HepG2 (cell line): Measurements from ENCODE around the gene PITX3. TPM values are rescaled to one million over a fixed set of nuclear protein-coding genes. Genes with fewer than 3 reads are reported as not detected.
A peak's percentile ranks its signal among the peaks of the same experiment; 100 is the strongest.

Experiments used
- ATAC-seq: fragments of 200-7000 bp; cut with Tn5 transposase; 3 replicates; pipeline ENCODE4 v1.9.1; 2020; ENCODE audit warnings: mild to moderate bottlenecking, moderate library complexity
- BruUV-seq: library from RNA; stranded (reverse); fragments of 400-500 nt; replicated peaks from 2 replicates; lab custom pipeline; 2021; lab: Mats Ljungman, UMichigan
- CTCF ChIA-PET: fragments of 300-600 bp; formaldehyde crosslinking; extraction: SDS; loops from one replicate; lab custom pipeline; 2021; ENCODE audit warnings: low total read pairs, inconsistent platforms, low intra/inter-chr PET ratio; lab: Yijun Ruan, JAX
- POLR2A ChIA-PET: fragments of 350-600 bp; sonication (Branson Sonifier 250); formaldehyde crosslinking; loops from one replicate; lab custom pipeline; 2020; ENCODE audit warnings: antibody characterized with exemption, inconsistent platforms; lab: Yijun Ruan, JAX
- DNase-seq: peaks from one replicate; pipeline ENCODE4 v3.0.0-alpha.2; 2015; ENCODE audit warnings: low spot score
- FAIRE-seq: peaks from 3 replicates; lab custom pipeline; 2011; peaks lifted over from hg19 to GRCh38; lab: Jason Lieb, UNC
- H2AFZ ChIP-seq: one replicate; pipeline ENCODE4 v1.6.1; 2011; ENCODE audit warnings: low read length, inconsistent platforms
- H3K27ac ChIP-seq: fragments of 300-600 bp; 3 replicates; pipeline ENCODE4 v1.8.0; 2011; ENCODE audit warnings: mixed run types, mild to moderate bottlenecking, mixed read lengths, low read length, inconsistent platforms; ENCODE audit not compliant: insufficient read depth; ENCODE audit errors: extremely low read length
- H3K27me3 ChIP-seq, 2 experiments: fragments of 200-600 bp in 1 of 2; 2 replicates in 1 of 2; 3 replicates in 1 of 2; pipeline versions ENCODE4 v1.6.0 to v1.8.0; 2011; ENCODE audit warnings: low read length in 2 of 2, mild to moderate bottlenecking in 2 of 2, moderate library complexity in 2 of 2, inconsistent platforms in 1 of 2; ENCODE audit not compliant: insufficient read depth in 2 of 2, control insufficient read depth in 1 of 2
- H3K36me3 ChIP-seq, 2 experiments: fragments of 200-600 bp in 1 of 2; replicated peaks in 1 of 2; 2 replicates in 1 of 2; 3 replicates in 1 of 2; pipeline versions ENCODE4 v1.5.1 to v1.8.0; 2011; ENCODE audit warnings: low read length in 2 of 2, inconsistent platforms in 1 of 2; ENCODE audit not compliant: insufficient read depth in 2 of 2, control insufficient read depth in 1 of 2
- H3K4me1 ChIP-seq: 2 replicates; pipeline ENCODE4 v1.5.1; 2012; ENCODE audit warnings: low read length, inconsistent platforms; ENCODE audit not compliant: insufficient read depth
- H3K4me2 ChIP-seq: 2 replicates; pipeline ENCODE4 v1.6.0; 2011; ENCODE audit warnings: low read depth, low read length, inconsistent platforms
- H3K4me3 ChIP-seq, 3 experiments: fragments of 200-600 bp in 1 of 3; sonication (generic), shearing (Covaris generic) in 1 of 3; replicated peaks in 1 of 3; 2 replicates each; pipeline ENCODE4 v1.5.1; 2011 to 2016; ENCODE audit warnings: low read length in 3 of 3, inconsistent platforms in 2 of 3, low read depth in 2 of 3, mild to moderate bottlenecking in 2 of 3, control low read depth in 1 of 3, mixed read lengths in 1 of 3; ENCODE audit not compliant: insufficient read depth in 1 of 3
- H3K79me2 ChIP-seq: one replicate; pipeline ENCODE4 v1.6.1; 2011; ENCODE audit warnings: low read length, inconsistent platforms; ENCODE audit not compliant: insufficient read depth
- H3K9ac ChIP-seq: 2 replicates; pipeline ENCODE4 v1.6.0; 2011; ENCODE audit warnings: mild to moderate bottlenecking, low read depth, low read length, inconsistent platforms; ENCODE audit not compliant: insufficient read depth
- H3K9me3 ChIP-seq: 2 replicates; pipeline ENCODE4 v1.5.1; 2012; ENCODE audit warnings: mild to moderate bottlenecking, low read length
- H4K20me1 ChIP-seq: 2 replicates; pipeline ENCODE4 v1.6.0; 2011; ENCODE audit warnings: inconsistent platforms, mild to moderate bottlenecking, low read length, moderate library complexity; ENCODE audit not compliant: insufficient read depth
- CEBPB ChIP-seq: IDR thresholded peaks from 2 replicates; pipeline ENCODE4 v1.6.1; 2011; ENCODE audit warnings: low read depth, low read length, improper control_type of control experiment, borderline replicate concordance
- FOXA3 ChIP-seq: IDR thresholded peaks from 2 replicates; pipeline ENCODE4 v1.6.1; 2016; ENCODE audit warnings: missing genetic modification reagents, missing compliant biosample characterization
- HDAC2 ChIP-seq: sonication (generic); formaldehyde crosslinking; IDR thresholded peaks from 2 replicates; pipeline ENCODE4 v1.4.0; 2020; ENCODE audit warnings: missing genetic modification reagents
- ZNF616 ChIP-seq: sonication (generic); formaldehyde crosslinking; IDR thresholded peaks from 2 replicates; pipeline ENCODE4 v1.5.0; 2020; ENCODE audit warnings: low read depth, mild to moderate bottlenecking, missing genetic modification reagents
- ZNF850 ChIP-seq: sonication (generic); formaldehyde crosslinking; conservative IDR thresholded peaks from 2 replicates; pipeline ENCODE4 v1.9.0; 2021; ENCODE audit warnings: mild to moderate bottlenecking, missing genetic modification reagents
- WGBS: methylation state at CpG from one replicate; pipeline ENCODE4 v1.1.6; 2017; ENCODE audit warnings: low lambda C conversion rate; 5-methylcytosine and 5-hydroxymethylcytosine counted together
- in situ Hi-C: cut with HindIII; loops from 2 replicates; pipeline ENCODE4 v1.10.0; 2017; ENCODE audit warnings: low pct_unique_long_range_greater_than_20kb; ENCODE audit not compliant: extremely low pct_ligation_motif_present
- intact Hi-C: fragments of 100-400 bp; cut with micrococcal nuclease; formaldehyde crosslinking; loops from one replicate; pipeline ENCODE4 v1.10.0; 2022; ENCODE audit not compliant: unreplicated experiment
- polyA plus RNA-seq, 8 experiments: library from polyadenylated mRNA; depleted of rRNA in 3 of 8; stranded (reverse) in 7 of 8; unstranded in 1 of 8; fragments of >200 nt; fragmentation: Illumina TruSeq in 4 of 8; extraction: Trizol in 4 of 8; gene quantifications; 2 replicates each; pipeline versions ENCODE4 v1.2.1 to v1.2.3, GENCODE V29; 2011 to 2016; ENCODE audit warnings: low read depth in 4 of 8, missing spikeins in 1 of 8, mixed read lengths in 1 of 8; ENCODE audit not compliant: insufficient read depth in 1 of 8
- total RNA-seq, 5 experiments: library from RNA; depleted of rRNA; stranded (reverse); fragments of >200 nt; fragmentation: Illumina TruSeq; extraction: Trizol; gene quantifications; 2 replicates each; pipeline ENCODE4 v1.2.3, GENCODE V29; 2016; ENCODE audit warnings: low read depth in 1 of 5

The PITX3 gene
- total and polyA plus RNA-seq, 2 of the 13 experiments (the other 11 are each of a cell fraction or from before 2014, with no cell fraction given) = not detected

GRCh38 chr10:102200751-102201640, 40.3 kb downstream of the PITX3 start:
- 67% methylated on average over 11 of the region's 34 CpGs for WGBS
- Histone ChIP-seq H3K4me3 (no peak overlapping the region), H3K27ac (no peak overlapping the region), H3K4me1 (0 out of 2 replicates have a peak, but pooled peaks cover 4% of the 10 kb centered on the region), H3K9me3 (no peaks in the 10 kb centered on the region), H3K4me2 (no peak overlapping the region), H2AFZ (no peak overlapping the region), H4K20me1 (no peaks in the 10 kb centered on the region), H3K79me2 (no peaks in the 10 kb centered on the region), H3K36me3 (no peaks in the 10 kb centered on the region), H3K27me3 (no peaks in the 10 kb centered on the region; a peak in 2 of 5 replicates), H3K9ac (no peak overlapping the region)
- FAIRE-seq (no peak), ATAC-seq (no peak), DNase-seq (no peak)
- in situ Hi-C loops = no loop called here
- ChIA-PET POLR2A (no interaction called here), CTCF (no interaction called here)
- TF ChIP-seq ZNF616 (CRISPR knock-in tag) = no peak
- peak; percentile 98 for TF ChIP-seq ZNF850 (CRISPR knock-in tag)
- no TSS peak for BruUV-seq
- intact Hi-C loops = no loop called here

GRCh38 chr10:102198027-102198426, 43.3 kb downstream of the PITX3 start:
- Histone ChIP-seq H3K27ac (no peak overlapping the region), H3K27me3 (peaks cover 0 to 5% of the 10 kb centered on the region in 2 experiments; a peak in 2 of 5 replicates), H3K4me1 (0 out of 2 replicates have a peak, but pooled peaks cover 4% of the 10 kb centered on the region), H2AFZ (no peak overlapping the region), H3K36me3 (no peaks in the 10 kb centered on the region), H3K4me3 (no peak overlapping the region), H4K20me1 (no peaks in the 10 kb centered on the region), H3K4me2 (no peak overlapping the region), H3K9me3 (no peaks in the 10 kb centered on the region; the same call in 1 of the 2 replicates), H3K79me2 (no peaks in the 10 kb centered on the region), H3K9ac (no peak overlapping the region)
- intact Hi-C loops (no loop called here), in situ Hi-C loops (no loop called here)
- ATAC-seq = no peak
- ChIA-PET POLR2A (no interaction called here), CTCF (no interaction called here)
- DNase-seq = peak; percentile 20
- no TSS peak for BruUV-seq
- TF ChIP-seq HDAC2 (CRISPR knock-in tag) (no peak), FOXA3 (CRISPR knock-in tag) (peak; percentile 8; the same call in 1 of the 2 replicates), CEBPB (peak; percentile 22; the same call in 1 of the 2 replicates)
- no peak for FAIRE-seq
- 3% methylated on average over 2 of the region's 2 CpGs for WGBS
